SU-DHL-6 (cell line): Measurements from ENCODE around the gene HEXB.

ENCODE experiments used
- CTCF ChIP-seq: fragments of 200-600 bp; sonication (generic); IDR thresholded peaks from one replicate; pipeline ENCODE4 v1.5.1; 2017; ENCODE audit warnings: antibody characterized with exemption, mild to moderate bottlenecking, low read length, moderate library complexity; ENCODE audit not compliant: insufficient read depth, poor library complexity, severe bottlenecking
- EZH2phosphoT487 ChIP-seq: fragments of 200-600 bp; sonication (generic), shearing (Covaris generic); conservative IDR thresholded peaks from 2 replicates; pipeline ENCODE4 v1.6.1; 2018; ENCODE audit warnings: mild to moderate bottlenecking, antibody characterized with exemption, low read length, moderate library complexity, mixed read lengths

- TF ChIP-seq CTCF: no peak
- no peak for TF ChIP-seq EZH2phosphoT487
These were observed 33.3 kb upstream of the HEXB start for GRCh38 chr5:74651710-74652109.
